NCI-H446 (cell line): ENCODE results near the gene DPP6.
A peak's percentile ranks its signal among the peaks of the same experiment; 100 is the strongest.
"Not testable (repeated sequence)": the region's sequence is repeated elsewhere in the genome, so short reads cannot be mapped to it uniquely, and the experiment has no call there.

Experiments used
- DNase-seq, 2 experiments: peaks; one replicate each; lab custom pipeline; 2025; lab: John Stamatoyannopoulos, UW

The DPP6 gene

DNA sequence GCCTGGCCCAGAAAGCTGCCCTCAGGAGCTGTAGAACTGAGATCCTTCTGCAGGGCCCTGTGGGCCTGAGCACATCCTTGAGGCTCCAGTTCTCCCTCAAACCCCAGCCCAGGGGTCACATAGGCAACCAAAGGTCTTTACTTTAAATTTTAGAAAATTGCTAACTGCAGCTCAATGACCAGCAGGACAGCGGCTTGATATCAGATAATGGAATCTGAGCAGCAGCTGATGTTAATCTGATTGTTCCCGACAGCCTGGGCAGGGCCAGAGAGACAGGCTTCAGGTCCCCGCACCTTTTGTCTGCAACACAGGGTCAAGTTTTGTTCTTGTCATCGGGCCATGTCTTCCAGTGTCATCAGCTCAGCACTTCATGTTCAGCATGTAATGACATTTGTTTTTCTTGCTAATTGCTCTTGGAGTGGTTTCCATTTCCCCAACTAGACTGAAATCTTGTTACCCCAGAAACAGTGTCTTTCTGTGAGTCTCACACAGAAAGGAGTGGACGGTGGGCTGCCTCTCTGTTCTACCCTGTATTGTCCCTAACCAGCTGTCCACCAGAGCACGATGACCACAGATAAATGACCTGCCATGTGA, 859.8 kb downstream of the DPP6 start:
- DNase-seq, result no peak

DNA sequence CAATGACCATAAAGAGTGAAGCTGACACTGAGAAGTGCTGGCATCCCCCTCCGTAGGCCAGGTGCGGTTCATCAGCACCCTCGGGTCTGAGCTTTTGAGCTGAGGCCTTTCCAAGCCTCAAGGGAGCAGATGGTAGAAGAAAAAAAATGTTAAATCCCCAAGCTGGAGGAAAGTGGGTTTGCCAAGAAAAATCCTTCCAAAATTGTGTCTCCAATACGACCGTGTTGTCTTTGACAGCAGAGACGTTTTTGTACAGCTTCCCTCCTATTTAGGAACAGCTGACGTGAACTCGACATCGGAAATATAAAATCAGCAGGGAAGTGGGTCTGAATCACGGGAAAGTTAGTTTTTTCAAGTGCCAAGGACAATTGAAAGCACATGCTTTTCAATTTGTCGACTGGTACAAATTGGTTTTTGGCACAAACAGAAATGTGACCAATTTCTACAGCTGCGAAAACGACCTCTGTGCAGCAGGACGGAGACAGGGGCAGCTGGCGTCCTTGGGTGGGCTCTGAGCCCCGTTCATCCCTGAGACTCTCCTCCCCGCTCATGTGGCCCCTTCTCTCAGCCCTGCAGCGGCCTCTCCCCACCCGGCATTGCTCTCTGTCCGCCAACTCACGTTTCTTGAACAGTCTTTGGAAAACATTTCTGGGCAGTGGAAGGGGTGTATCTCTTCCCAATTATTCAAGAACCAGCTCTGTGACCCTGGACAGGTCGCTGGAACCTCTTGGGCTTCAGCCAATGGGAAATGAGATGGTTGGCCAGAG, 860.9 kb downstream of the DPP6 start:
- no peak for DNase-seq

- peak in 1 of 2 experiments; percentile 65 for DNase-seq
Observed at GRCh38 chr7:154913638-154914307, 861.6 kb downstream of the DPP6 start.

- DNase-seq, result no peak
Observed at GRCh38 chr7:154914308-154914995, 862.3 kb downstream of the DPP6 start.

DNA sequence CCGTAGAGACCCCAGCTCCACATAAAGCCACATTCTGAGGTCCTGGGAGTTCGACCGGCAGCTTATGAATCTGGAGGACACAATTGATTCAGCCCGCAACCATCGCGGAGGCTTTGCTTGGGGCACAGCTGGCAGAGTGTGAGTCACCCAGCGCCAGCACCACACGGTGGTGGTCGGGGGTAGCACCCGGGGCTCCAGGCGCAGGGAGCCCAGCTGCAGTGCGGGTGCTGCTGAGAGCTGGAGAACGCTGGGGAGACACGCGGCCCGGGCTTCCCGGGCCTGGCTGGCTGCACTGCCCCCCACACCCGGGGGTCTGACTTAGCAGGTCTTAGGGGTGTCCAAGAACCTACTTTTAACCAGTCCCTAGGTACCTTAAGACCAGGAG, 862.8 kb downstream of the DPP6 start:
- no peak for DNase-seq

DNA sequence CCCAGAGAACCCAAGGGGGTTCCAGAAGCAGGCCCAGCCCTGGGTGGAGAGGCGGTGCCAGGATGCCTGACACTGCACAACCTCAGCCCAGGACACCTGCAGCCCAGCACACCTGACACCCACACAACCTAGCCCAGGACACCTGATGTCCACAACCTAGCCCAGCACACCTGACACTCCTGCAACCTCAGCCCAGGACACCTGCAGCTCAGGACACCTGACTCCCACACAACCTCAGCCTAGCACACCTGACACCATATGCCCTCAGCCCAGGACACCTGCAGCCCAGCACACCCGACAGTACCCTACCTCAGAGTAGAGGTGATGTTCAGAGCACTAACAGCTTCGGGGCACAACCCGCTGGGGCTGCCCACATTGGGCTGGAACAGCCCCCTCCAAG, 863.4 kb downstream of the DPP6 start:
- DNase-seq, result no peak

DNA sequence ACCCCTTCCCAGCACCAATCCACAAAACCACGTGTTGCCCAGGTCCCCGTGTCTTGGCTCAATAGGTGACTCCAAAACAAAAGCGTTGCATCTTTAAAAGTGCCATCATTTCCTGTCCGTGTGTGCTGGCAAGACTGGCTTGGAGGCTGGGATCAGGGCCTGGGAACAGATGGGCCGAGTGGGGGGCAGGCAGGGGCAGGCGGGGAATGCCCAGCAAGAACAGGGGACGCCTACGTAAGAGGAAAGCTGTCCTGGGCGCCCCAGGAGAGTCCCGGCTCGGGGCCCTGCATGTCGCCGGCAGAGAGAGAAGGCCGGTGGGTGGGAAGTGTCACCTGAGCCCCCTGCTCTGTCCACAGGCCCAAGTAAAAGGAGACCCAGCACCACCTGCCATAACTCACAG, 864.2 kb downstream of the DPP6 start:
- no peak for DNase-seq

GRCh38 chr7:154916856-154917807, 864.9 kb downstream of the DPP6 start:
- no peak for DNase-seq

DNA sequence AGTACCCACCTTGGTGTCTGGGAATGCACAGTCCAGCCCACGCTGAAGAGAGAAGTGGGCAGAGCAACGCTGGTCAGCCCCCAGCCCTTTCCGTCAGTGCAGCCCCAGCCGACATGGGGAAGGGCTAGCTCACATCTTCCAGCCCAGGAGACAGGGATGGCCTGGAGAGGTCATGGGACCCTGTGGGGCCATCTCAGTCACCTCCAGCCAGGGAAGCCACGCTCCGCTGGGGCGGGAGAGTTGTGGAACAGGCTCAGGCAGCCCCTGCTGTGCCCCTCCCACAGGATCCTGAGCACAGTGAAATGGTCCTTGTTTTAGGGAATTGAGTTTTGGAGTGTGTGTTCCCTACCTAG, 865.6 kb downstream of the DPP6 start:
- no peak for DNase-seq

GRCh38 chr7:154918266-154918665, 866.1 kb downstream of the DPP6 start:
- DNase-seq, result no peak

DNA sequence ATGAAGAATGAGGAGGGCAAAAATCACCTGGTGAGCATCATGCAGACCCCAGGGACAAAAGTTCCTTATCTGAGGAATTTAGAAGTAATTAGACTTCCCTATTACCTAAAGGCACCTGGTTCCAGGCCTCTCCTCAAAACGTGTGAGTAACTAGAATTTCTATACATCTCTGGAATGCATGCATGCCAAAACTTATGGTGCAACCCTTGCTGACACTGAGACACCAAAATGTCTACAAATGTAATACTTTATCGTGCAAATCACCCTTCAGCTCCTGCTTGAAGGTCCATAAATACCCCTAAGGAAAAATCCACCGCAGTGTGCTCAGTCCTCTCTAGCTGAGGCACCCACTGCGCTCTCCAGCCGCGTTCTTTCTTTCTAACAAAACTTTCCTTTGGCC, 866.5 kb downstream of the DPP6 start:
- no peak for DNase-seq

DNA sequence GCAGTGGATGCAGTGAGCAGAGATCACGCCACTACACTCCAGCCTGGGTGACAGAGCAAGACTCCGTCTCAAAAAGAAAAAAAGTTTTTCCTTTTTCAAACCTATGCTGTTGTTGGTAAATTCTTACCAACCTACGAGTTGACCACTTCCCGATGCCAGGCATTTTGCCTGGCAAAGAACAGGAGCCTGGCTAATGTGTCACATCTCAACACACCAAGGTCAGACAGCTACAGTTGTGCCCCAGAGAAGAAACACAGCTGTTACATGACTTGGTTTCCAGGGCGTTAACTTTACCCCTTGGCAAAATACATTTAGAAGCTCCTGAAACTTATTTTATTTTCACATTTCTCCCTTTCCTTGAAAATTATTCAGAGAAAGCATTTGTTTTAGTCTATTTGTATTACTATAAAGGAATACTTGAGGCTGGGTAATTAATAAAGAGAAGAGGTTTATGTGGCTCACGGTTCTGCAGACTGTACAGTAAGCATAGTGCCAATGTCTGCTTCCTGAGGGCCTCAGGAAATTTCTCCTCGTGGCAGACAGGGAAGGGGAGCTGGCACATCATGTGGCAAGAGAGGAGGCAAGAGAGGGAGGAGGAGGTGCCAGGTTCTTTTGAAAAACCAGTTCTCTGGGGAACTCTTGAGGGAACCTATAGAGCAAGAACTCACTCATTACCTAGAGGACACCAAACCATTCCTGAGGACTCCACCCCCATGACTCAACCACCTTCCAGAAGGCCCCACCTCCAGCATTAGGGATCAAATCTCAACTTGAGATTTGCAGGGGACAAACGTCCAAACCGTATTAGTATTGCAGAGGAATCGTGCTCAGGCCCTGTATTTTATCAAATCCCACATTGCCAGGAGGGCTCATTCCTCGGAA, 867.4 kb downstream of the DPP6 start:
- DNase-seq, result no peak

DNA sequence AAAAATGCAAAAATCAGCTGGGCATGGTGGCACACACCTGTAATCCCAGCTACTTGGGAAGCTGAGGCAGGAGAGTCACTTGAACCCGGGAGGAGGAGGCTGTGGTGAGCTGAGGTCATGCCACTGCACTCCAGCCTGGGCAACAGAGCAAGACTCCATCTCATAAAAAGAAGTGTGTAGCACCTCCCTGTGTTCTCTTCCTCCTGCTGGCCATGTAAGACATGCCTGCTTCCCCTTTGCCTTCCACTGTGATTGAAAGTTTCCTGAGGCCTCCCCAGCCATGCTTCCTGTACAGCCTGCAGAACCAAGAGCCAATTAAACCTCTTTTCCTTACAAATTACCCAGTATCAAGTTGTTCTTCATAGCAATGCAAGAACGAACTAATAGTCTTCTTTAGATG, 870.3 kb downstream of the DPP6 start:
- not testable (repeated sequence) for DNase-seq

DNA sequence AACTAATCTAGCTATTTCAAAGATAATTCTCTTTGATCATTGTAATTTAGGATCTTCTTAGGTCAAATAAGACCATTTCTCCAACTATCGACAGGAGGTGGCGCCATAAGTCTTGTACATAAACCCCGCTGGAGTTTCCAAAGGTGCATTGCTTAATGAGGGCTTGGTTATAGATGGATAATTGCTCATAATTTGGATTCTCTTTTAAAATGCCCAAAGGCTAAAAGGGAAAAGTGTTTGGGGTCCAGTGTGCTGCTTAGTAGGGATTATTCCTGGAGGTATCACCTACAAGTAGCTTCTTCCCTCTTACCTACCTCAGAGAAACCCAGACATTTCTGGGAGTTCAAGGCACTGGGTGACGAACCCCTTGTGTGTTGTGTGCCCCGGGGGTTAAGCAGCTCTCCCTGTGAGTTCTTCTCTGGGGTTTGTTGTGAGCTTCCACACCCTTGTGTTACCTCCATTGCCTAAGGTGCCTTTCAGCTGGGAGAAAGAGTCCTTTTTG, 875.5 kb downstream of the DPP6 start:
- DNase-seq, result peak; percentile 17 to 73

DNA sequence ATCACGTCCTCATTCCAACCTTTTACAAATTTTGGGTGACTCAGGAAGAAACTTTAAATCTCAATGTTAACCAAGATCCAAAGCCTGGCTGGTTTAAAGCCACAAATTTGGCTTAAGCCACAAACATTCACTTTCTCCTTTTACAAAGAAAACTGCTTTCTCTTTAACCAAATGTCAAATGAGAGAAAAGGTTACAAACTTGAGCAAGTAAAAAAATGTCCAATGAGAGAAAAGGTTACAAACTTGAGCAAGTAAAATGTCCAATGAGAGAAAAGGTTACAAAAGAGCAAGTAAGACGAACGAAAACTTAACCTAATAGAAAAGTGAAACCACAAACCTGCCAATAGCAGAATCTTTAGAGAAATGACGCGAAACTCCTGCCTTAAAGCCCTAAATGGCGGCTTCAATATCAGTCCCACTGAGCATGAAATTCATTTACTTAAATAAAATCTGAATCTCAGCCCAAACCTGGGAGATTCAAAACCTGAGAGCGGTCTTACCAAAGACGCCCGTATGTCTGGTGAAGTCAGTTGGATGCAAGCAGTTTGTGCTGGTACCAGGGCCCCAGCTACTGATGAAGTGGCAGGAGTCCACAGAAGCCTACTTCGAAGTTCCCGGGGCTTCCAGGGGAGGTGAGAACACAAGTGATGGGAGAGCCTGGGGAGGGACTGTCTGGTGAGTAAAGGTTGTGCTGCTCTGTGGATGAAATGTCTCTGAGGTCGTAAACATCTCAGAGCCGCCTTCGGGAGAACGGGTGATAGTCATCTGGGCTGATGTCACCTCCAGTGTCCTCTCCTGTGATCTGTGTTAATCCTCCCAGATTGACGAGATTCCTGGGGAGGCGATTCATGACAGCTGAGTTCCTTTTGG, 876.2 kb downstream of the DPP6 start:
- peak in 1 of 2 experiments; percentile 27 for DNase-seq

DNA sequence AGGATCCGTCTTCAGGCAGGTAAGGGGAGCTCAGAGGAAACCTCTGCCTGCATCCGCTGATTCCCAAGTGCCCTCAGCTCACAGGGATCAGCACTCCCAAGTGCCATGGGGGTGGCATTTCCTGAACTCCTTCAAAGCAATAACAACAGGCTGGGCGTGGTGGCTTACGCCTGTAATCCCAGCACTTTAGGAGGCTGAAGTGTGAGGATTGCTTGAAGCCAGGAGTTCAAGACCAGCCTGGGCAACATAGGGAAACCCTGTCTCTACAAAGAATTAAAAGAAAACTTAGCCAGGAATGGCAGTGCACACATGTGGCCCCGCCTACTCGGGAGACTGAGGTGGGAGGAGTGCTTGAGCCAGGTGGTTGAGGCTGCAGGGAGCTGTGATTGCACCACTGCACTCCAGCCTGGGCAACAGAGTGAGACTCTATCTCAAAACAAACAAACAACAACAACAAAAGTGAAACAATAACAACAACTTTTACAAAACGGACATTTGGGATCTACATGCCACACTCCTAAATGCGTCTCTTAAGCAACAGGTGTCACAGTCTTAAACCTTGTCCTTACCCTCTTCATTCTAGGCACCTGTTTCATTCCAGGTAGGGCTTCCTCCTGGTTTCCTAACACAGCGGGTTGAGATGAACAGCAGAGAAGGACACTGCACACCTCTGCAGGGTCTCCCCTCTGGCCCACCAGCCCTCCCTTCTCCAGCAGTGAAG, 877.0 kb downstream of the DPP6 start:
- DNase-seq, result no peak

DNA sequence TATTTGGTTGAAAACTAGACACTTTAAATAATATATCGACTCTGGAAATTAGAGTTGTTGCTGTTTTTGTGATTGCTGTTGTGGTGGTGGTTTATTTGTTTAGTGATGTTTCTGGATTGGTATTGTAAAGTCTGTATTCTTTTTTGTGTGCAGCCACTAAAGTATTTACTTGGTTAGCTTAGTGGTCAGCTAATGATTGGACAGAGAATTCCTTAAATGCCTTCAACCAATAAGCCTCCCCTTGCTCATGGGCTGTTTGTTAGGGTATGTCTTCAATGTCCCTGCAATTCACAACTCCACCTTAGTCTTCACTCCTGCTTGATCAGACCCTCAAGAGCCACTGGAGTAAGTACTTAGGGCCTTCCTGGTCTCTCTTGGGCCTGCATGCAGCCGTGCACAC, 879.7 kb downstream of the DPP6 start:
- DNase-seq, result no peak

- not testable (repeated sequence) for DNase-seq
Observed at GRCh38 chr7:154934353-154934952, 882.3 kb downstream of the DPP6 start.
